OCI-LY1 (cell line): ENCODE measurements around the gene OSBPL2.

Experiments
- CTCF ChIP-seq: fragments of 200-600 bp; sonication (generic), shearing (Covaris generic); IDR thresholded peaks from 2 replicates; pipeline ENCODE4 v1.5.1; 2017; ENCODE audit warnings: mild to moderate bottlenecking, antibody characterized with exemption, low read length, moderate library complexity, mixed read lengths
- EZH2 ChIP-seq: fragments of 200-600 bp; sonication (generic), shearing (Covaris generic); IDR thresholded peaks from 2 replicates; pipeline ENCODE4 v1.8.0; 2017; ENCODE audit warnings: borderline replicate concordance, mixed run types, mild to moderate bottlenecking, antibody characterized with exemption, low read length, moderate library complexity, mixed read lengths

- TF ChIP-seq CTCF = no peak
- no peak for TF ChIP-seq EZH2
Observed at GRCh38 chr20:62232770-62233645, 5.3 kb upstream of the OSBPL2 start.
